Activated CD8-positive, alpha-beta memory T cell treated with anti-CD3 and anti-CD28 coated beads for 36 hours (primary cell): ENCODE results near the gene CLEC2D. TPM values are rescaled to one million over a fixed set of nuclear protein-coding genes. Genes with fewer than 3 reads are reported as not detected.
"Not testable (repeated sequence)": the region's sequence is repeated elsewhere in the genome, so short reads cannot be mapped to it uniquely, and the experiment has no call there.

Experiments
- CTCF ChIA-PET: fragments of 350-600 bp; sonication (Branson Sonifier 250); formaldehyde crosslinking; loops from one replicate; lab custom pipeline; 2021; ENCODE audit warnings: antibody characterized with exemption; lab: Charles Lee
- POLR2A ChIA-PET: fragments of 350-600 bp; sonication (Branson Sonifier 250); formaldehyde crosslinking; loops from one replicate; lab custom pipeline; 2021; ENCODE audit warnings: antibody characterized with exemption; lab: Charles Lee
- total RNA-seq, 2 experiments: library from RNA; stranded (reverse); gene quantifications; one replicate each; pipeline ENCODE4 v1.2.3, GENCODE V29; 2021

The CLEC2D gene, protein sequence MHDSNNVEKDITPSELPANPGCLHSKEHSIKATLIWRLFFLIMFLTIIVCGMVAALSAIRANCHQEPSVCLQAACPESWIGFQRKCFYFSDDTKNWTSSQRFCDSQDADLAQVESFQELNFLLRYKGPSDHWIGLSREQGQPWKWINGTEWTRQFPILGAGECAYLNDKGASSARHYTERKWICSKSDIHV
- 100 to 1,000 TPM; 254 to 271 TPM for total RNA-seq

- ChIA-PET CTCF (interaction anchor here (0.9 to 4.5 kb wide), 2 partner anchors 19 to 22 kb away, joined by 3 to 22 read pairs; no protein-coding TSS in a partner anchor), POLR2A (interaction anchor here (0.6 to 6.5 kb wide), 14 partner anchors 9 to 723 kb away, joined by 3 to 132 read pairs (median 4); partner anchors contain the start of gene CD69)
These were observed at the start of gene CLEC2D for GRCh38 chr12:9669534-9669933. Gene CLEC2D, plus strand, starts transcription at chr12:9669713. Its CDS starts 22 bp downstream, at chr12:9669735.

- POLR2A ChIA-PET, result no interaction called here
These were observed 44.5 kb upstream of the CLEC2D start for GRCh38 chr12:9625019-9625418.

GRCh38 chr12:9626291-9626690, 43.2 kb upstream of the CLEC2D start:
- CTCF ChIA-PET, result no interaction called here

More at GRCh38 chr12:9625019-9625418, 44.5 kb upstream of the CLEC2D start:
- CTCF ChIA-PET, result interaction anchor here (1.7 kb wide), 1 partner anchor 83 kb away, joined by 4 read pairs; no protein-coding TSS in a partner anchor

GRCh38 chr12:9626821-9627220, 42.7 kb upstream of the CLEC2D start:
- POLR2A ChIA-PET, result no interaction called here
- CTCF ChIA-PET, result no interaction called here

More at GRCh38 chr12:9626291-9626690, 43.2 kb upstream of the CLEC2D start:
- POLR2A ChIA-PET, result no interaction called here

DNA sequence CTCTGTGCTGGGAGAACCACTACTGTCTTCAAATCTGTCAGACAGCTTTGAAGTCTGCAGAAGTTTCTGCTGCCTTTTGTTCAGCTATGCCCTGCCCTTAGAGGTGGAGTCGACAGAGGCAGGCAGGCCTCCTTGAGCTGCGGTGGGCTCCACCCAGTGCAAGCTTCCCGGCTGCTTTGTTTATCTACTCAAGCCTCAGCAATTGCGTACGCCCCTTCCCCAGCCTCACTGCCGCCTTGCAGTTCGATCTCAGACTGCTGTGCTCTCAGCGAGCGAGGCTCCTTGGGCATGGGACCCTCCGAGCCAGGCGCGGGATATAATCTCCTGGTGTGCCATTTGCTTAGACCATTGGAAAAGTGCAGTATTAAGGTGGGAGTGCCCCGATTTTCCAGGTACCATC, 36.7 kb upstream of the CLEC2D start:
- CTCF ChIA-PET, result interaction anchor here (0.7 kb wide), 1 partner anchor 75 kb away, joined by 3 read pairs; no protein-coding TSS in a partner anchor
- POLR2A ChIA-PET, result no interaction called here

- ChIA-PET CTCF (interaction anchor here (0.6 to 1.6 kb wide), 8 partner anchors 13 to 302 kb away, joined by 3 to 5 read pairs (median 4); no protein-coding TSS in a partner anchor), POLR2A (interaction anchor here (0.6 kb wide), 1 partner anchor 22 kb away, joined by 3 read pairs; no protein-coding TSS in a partner anchor)
These were observed 35.2 kb upstream of the CLEC2D start for GRCh38 chr12:9634177-9634803.

- CTCF ChIA-PET, result interaction anchor here (0.6 to 1.6 kb wide), 6 partner anchors 12 to 116 kb away, joined by 3 to 5 read pairs (median 4); no protein-coding TSS in a partner anchor
- POLR2A ChIA-PET, result no interaction called here
These were observed 34.4 kb upstream of the CLEC2D start for GRCh38 chr12:9634969-9635754.

DNA sequence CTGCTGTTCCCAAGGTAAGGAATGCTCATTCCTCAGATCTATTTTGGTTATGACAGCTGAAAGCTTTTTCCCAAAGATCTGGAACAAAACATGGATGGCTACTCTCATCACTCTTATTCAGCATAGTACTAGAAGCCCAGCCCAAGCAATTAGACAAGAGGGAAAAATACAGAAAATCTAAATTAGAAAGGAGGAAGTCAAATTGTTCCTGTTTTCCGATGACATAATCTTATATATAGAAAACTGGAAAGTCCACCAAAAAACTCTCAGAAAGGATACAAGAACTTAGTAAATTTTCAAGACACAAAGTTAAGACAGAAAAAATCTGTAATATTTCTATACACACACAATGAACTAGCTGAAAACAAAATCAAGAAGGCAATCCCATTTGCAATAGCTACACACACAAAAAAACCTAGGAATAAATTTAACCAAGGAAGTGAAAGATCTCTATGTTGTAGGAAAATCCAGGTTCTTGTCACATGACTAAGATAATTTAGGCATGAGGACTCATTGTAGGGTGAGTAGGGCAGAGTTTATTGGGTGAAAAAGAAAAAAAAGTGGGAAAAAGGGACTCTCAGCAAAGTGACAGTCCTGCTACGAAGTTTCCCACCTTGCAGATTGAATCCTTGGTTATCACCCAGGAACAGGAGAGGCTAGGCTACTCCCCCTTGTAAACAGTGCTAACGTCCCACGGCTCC, 33.2 kb upstream of the CLEC2D start:
- POLR2A ChIA-PET, result no interaction called here
- CTCF ChIA-PET, result no interaction called here

GRCh38 chr12:9636851-9637206, 32.7 kb upstream of the CLEC2D start:
- ChIA-PET CTCF (no interaction called here), POLR2A (no interaction called here)

DNA sequence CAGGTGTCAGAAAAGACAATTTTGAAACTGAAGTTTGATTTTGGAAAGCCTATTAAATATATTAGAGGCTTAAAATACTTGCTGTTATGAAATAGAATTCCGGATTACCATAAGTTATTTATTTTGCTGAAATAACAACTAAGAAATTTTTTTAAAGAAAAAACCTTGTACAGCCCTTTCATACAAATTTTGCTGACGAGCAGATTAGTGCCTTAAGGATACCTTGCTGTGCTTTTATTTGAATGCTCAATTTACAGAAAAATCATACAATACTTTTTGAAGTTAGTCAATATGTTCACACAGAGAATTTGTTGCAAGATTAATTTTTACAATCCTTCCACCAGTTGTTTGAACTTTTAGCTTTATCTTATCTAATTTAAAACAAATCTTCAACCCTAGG, 29.5 kb upstream of the CLEC2D start:
- ChIA-PET CTCF (no interaction called here), POLR2A (no interaction called here)

DNA sequence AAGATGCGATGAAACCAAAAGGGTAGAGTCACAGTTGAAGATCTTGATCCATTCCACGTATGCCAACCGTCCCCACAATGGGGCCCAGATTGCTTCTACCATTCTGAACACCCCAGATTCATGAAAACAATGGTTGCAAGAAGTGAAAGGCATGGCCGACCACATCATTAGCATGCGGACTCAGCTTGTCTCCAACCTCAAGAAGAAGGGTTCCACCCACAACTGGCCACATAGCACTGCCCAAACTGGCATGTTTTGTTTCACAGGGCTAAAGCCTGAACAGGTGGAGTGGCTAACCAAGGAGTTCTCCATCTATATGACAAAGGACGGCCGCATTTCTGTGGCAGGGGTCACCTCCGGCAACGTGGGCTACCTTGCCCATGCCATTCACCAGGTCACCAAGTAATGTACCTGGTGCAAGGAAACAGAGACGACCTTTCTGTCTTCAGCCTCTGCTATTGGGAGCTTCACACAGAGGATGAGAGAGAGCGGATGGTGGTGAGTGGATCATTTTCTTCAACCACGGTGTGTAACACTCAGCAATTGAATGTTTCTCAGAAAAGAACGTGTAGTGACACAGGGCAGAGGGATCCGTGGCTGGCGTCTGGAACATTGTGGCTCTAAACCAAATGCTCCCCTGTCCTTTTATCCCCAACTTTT, 26.8 kb upstream of the CLEC2D start:
- ChIA-PET POLR2A (no interaction called here), CTCF (interaction anchor here (1.1 kb wide), 1 partner anchor 27 kb away, joined by 4 read pairs; no protein-coding TSS in a partner anchor)

GRCh38 chr12:9643266-9643660, 26.2 kb upstream of the CLEC2D start:
- POLR2A ChIA-PET, result no interaction called here
- CTCF ChIA-PET, result interaction anchor here (1.1 kb wide), 1 partner anchor 27 kb away, joined by 4 read pairs; no protein-coding TSS in a partner anchor

DNA sequence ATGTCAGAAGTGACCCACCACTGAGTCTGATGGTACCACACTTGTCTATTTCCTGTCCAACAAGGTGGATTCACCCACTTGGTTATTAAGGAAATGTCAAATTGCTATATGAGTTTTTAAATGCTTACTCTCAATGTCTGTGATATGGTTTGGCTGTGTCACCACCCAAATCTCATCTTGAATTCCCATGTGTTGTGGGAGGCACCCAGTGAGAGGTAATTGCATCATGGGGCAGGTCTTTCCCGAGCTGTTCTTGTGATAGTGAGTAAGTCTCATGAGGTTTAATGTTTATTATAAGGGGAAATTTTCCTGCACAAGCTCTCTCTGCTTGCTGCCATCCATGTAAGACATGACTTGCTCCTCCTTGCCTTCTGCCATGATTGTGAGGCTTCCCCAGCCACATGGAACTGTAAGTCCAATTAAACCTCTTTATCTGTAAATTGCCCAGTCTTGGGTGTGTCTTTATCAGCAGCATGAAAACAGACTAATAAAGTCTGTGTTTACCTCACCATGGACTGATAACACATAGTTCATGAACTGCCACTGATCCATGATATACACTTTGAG, 24.4 kb upstream of the CLEC2D start:
- POLR2A ChIA-PET, result interaction anchor here (0.5 to 0.7 kb wide), 2 partner anchors 111 to 116 kb away, joined by 3 read pairs; no protein-coding TSS in a partner anchor
- CTCF ChIA-PET, result not testable (repeated sequence)

DNA sequence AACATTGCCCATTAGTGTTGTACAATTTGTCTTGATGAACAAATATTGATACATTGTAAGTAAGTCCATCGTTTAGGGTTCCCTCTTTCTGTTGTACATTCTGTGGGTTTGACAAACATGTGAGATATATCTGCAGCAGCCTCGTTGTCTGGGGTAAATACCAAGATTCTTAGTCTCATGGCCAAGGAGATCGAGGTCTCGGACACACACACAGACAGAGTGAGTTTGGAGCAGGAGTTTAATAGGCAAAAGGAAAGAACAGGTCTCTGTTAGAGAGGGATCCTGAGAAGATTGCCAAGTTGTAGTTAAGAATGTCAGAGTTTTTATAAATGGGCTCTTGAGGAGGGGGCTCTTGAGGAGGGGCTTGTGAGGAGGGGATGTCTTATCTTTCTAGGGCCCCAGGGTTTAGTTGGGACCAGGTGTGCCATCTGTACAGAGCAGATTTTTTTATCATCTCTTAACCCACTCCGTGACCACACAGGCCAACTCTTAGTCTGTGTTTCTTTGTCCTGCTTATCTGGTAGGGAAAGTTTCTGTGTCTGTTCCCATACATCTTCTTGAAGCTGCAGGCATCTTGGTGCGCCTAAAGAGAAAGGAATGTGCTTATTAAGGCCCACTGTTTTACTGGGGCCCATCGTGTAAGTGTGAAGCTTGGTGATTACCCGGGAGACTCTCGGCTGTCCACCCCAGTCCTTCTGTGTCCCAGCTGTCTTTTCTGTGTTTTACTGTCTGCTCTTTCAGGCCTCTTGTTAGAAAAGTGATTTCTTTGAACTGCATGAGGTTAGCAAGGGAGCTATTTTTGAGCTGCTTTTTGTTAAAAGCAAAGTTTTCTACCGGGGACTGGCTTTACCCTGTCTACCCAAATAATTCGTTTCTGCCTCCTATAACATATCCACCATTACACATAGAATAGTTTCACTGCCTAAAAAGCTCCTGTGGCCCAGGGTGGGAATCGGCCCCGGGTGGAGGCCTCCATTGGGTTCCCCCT, 22.4 kb upstream of the CLEC2D start:
- ChIA-PET CTCF (interaction anchor here (0.8 to 1.7 kb wide), 7 partner anchors 13 to 111 kb away, joined by 3 to 22 read pairs (median 4); partner anchors contain the start of gene CLEC2D), POLR2A (interaction anchor here (0.7 to 5.4 kb wide), 12 partner anchors 13 to 126 kb away, joined by 3 to 132 read pairs (median 4); partner anchors contain the start of genes CD69 and CLEC2D)

GRCh38 chr12:9647825-9648700, 21.4 kb upstream of the CLEC2D start:
- ChIA-PET CTCF (interaction anchor here (0.6 to 1.7 kb wide), 9 partner anchors 14 to 111 kb away, joined by 3 to 22 read pairs (median 3); partner anchors contain the start of gene CLEC2D), POLR2A (interaction anchor here (0.5 to 5.4 kb wide), 16 partner anchors 12 to 239 kb away, joined by 3 to 132 read pairs (median 4); partner anchors contain the start of genes CD69 and CLEC2D)
